ENCODE results near the gene NSA2.

GRCh38 chr5:74738406-74738805 is 28.6 kb upstream of the NSA2 start:
- TF ChIP-seq POLR2AphosphoS5 (IDR thresholded peaks at IDR 0.05; ENCODE audit: low read depth, low read length) (no peak), REST (IDR thresholded peaks at IDR 0.05; ENCODE audit: insufficient read depth in 1 of 2, low read depth in 2 of 2, low read length in 2 of 2) (no peak), TAF1 (IDR thresholded peaks at IDR 0.05; ENCODE audit: borderline replicate concordance, insufficient read depth, low read length) (no peak), SIN3A (IDR thresholded peaks at IDR 0.05; ENCODE audit: borderline replicate concordance, insufficient read depth, low read length) (no peak)

Data from PFSK-1 (cell line).